ENCODE results near the gene ADAM12. TPM values are rescaled to one million over a fixed set of nuclear protein-coding genes. Genes with fewer than 3 reads are reported as not detected.

The ADAM12 gene
- total RNA-seq, 2 donors from 2014 or later, result 0.46 TPM; not detected in 1

DNA sequence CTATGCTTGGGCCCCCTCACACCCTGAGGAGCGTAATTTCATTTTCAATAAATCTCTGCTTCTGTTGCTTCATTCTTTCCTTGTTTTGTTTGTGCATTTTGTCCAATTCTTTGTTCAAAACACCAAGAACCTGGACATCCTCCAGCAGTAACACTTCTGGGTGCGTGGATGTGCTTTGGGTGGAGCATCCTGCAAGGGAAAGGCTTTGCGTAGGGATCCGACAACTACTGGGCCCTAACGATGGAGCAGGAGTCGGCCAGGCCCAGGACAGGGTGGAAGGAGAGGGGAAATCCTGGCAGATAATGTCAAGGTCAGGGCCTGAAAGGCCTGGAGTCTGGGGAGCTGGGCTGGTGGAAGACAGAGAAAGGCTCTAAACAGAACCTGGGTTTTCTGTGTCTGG is 231.8 kb downstream of the ADAM12 start:
- Mint-ChIP-seq H3K27ac (no peak overlapping the region), H3K4me1 (peaks cover 40% of the 10 kb centered on the region), H3K27me3 (ENCODE audit: insufficient read depth) (peaks cover 72% of the 10 kb centered on the region), H3K36me3 (ENCODE audit: low read depth) (no peaks in the 10 kb centered on the region), H3K9me3 (peaks cover 3% of the 10 kb centered on the region), H3K4me3 (no peak overlapping the region)
- no peak for DNase-seq
- no peak overlapping the region for H3K9ac ChIP-seq (ENCODE audit: extremely low read depth, low read length, poor library complexity, severe bottlenecking)
- 82 to 86% methylated on average over 5 to 6 of the region's 6 CpGs for WGBS, 2 experiments (ENCODE audit: insufficient coverage in 1 of 2, insufficient read length in 1 of 2)
- H3K9me3 ChIP-seq (ENCODE audit: control insufficient read depth, low read length), result peaks cover 6% of the 10 kb centered on the region
- no peak overlapping the region for H3K4me3 ChIP-seq (ENCODE audit: low read length)
- H3K4me1 ChIP-seq (ENCODE audit: control insufficient read depth, insufficient read depth, low read length), result peaks cover 12% of the 10 kb centered on the region
- H3K36me3 ChIP-seq (ENCODE audit: control insufficient read depth, insufficient read depth, low read length), result no peaks in the 10 kb centered on the region
- TF ChIP-seq, protein P1, sequence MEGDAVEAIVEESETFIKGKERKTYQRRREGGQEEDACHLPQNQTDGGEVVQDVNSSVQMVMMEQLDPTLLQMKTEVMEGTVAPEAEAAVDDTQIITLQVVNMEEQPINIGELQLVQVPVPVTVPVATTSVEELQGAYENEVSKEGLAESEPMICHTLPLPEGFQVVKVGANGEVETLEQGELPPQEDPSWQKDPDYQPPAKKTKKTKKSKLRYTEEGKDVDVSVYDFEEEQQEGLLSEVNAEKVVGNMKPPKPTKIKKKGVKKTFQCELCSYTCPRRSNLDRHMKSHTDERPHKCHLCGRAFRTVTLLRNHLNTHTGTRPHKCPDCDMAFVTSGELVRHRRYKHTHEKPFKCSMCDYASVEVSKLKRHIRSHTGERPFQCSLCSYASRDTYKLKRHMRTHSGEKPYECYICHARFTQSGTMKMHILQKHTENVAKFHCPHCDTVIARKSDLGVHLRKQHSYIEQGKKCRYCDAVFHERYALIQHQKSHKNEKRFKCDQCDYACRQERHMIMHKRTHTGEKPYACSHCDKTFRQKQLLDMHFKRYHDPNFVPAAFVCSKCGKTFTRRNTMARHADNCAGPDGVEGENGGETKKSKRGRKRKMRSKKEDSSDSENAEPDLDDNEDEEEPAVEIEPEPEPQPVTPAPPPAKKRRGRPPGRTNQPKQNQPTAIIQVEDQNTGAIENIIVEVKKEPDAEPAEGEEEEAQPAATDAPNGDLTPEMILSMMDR (conservative IDR thresholded peaks at IDR 0.05), result no peak
- H3K27me3 ChIP-seq (ENCODE audit: control insufficient read depth, insufficient read depth, low read length, poor library complexity, severe bottlenecking), result peaks cover 29% of the 10 kb centered on the region
- H3K27ac ChIP-seq (ENCODE audit: low read depth, low read length), result no peak overlapping the region

DNA sequence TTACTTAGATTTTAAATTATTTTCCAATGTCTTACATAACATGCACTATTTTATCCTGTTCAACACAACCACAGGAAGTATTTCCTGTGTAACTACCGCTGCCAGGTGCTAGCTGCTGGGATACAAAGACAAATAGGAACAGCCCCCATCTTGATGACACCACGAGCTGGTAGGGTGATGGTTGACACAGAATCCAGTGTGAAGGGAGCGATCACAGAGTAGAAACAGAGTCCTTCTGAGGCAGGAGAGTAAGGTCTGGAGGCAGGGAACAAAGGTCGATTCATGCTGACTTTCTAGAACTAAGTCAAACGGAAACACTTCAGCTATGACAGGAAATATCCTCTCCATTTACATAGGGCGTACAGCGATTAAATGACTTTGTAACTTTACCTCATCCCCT is 232.3 kb downstream of the ADAM12 start:
- TF ChIP-seq, protein P1 (conservative IDR thresholded peaks at IDR 0.05), result no peak
- peaks cover 29% of the 10 kb centered on the region for H3K27me3 ChIP-seq (ENCODE audit: control insufficient read depth, insufficient read depth, low read length, poor library complexity, severe bottlenecking)
- peaks cover 12% of the 10 kb centered on the region for H3K4me1 ChIP-seq (ENCODE audit: control insufficient read depth, insufficient read depth, low read length)
- Mint-ChIP-seq H3K27ac (no peak overlapping the region), H3K4me3 (no peak overlapping the region), H3K4me1 (peaks cover 40% of the 10 kb centered on the region), H3K27me3 (ENCODE audit: insufficient read depth) (peaks cover 69% of the 10 kb centered on the region), H3K9me3 (peaks cover 3% of the 10 kb centered on the region), H3K36me3 (ENCODE audit: low read depth) (no peaks in the 10 kb centered on the region)
- H3K9ac ChIP-seq (ENCODE audit: extremely low read depth, low read length, poor library complexity, severe bottlenecking), result no peak overlapping the region
- no peak overlapping the region for H3K4me3 ChIP-seq (ENCODE audit: low read length)
- H3K9me3 ChIP-seq (ENCODE audit: control insufficient read depth, low read length), result peaks cover 10% of the 10 kb centered on the region
- WGBS, 2 experiments (ENCODE audit: insufficient coverage in 1 of 2, insufficient read length in 1 of 2), result 79 to 87% methylated on average over 6 to 7 of the region's 7 CpGs
- DNase-seq, result no peak
- no peak overlapping the region for H3K27ac ChIP-seq (ENCODE audit: low read depth, low read length)
- no peaks in the 10 kb centered on the region for H3K36me3 ChIP-seq (ENCODE audit: control insufficient read depth, insufficient read depth, low read length)

DNA sequence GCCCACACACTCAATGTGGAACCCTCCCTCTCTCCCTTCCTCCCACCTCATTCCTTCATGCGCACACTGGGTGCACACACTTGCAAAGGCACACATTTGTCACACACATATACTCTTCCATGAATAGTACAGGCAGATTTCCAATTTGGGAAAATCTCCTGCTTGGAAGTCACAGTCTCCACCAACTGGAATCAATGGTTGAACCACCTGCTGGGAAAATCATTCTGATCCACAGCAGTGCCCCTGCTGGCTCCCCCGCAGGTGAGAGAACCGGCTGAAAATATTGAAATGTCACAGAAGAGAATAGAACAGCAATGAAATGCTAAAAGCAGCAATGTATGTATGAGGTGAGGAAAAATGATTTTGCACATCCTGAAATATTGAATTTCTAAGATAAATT is 232.7 kb downstream of the ADAM12 start:
- Mint-ChIP-seq H3K27ac (no peak overlapping the region), H3K36me3 (ENCODE audit: low read depth) (no peaks in the 10 kb centered on the region), H3K4me3 (no peak overlapping the region), H3K9me3 (peaks cover 5% of the 10 kb centered on the region), H3K27me3 (ENCODE audit: insufficient read depth) (peaks cover 66% of the 10 kb centered on the region), H3K4me1 (peaks cover 40% of the 10 kb centered on the region)
- TF ChIP-seq, protein P1 (conservative IDR thresholded peaks at IDR 0.05), result peak; percentile 29
- peaks cover 29% of the 10 kb centered on the region for H3K27me3 ChIP-seq (ENCODE audit: control insufficient read depth, insufficient read depth, low read length, poor library complexity, severe bottlenecking)
- no peak for DNase-seq
- H3K9ac ChIP-seq (ENCODE audit: extremely low read depth, low read length, poor library complexity, severe bottlenecking), result no peak overlapping the region
- peaks cover 15% of the 10 kb centered on the region for H3K9me3 ChIP-seq (ENCODE audit: control insufficient read depth, low read length)
- 48 to 60% methylated on average over 3 of the region's 3 CpGs for WGBS, 2 experiments (ENCODE audit: insufficient coverage in 1 of 2, insufficient read length in 1 of 2)
- H3K4me1 ChIP-seq (ENCODE audit: control insufficient read depth, insufficient read depth, low read length), result peaks cover 12% of the 10 kb centered on the region
- no peak overlapping the region for H3K27ac ChIP-seq (ENCODE audit: low read depth, low read length)
- H3K36me3 ChIP-seq (ENCODE audit: control insufficient read depth, insufficient read depth, low read length), result no peaks in the 10 kb centered on the region
- no peak overlapping the region for H3K4me3 ChIP-seq (ENCODE audit: low read length)

All from endodermal cell (in vitro differentiated cells).